GM18499 (cell line): ENCODE measurements around the gene NEGR1.

Experiments used
- ATAC-seq: cut with Tn5 transposase; IDR thresholded peaks from one replicate; pipeline ENCODE4 v1.9.1; 2021; ENCODE audit warnings: moderate number of reproducible peaks; ENCODE audit not compliant: insufficient read depth, unreplicated experiment

Gene NEGR1

DNA sequence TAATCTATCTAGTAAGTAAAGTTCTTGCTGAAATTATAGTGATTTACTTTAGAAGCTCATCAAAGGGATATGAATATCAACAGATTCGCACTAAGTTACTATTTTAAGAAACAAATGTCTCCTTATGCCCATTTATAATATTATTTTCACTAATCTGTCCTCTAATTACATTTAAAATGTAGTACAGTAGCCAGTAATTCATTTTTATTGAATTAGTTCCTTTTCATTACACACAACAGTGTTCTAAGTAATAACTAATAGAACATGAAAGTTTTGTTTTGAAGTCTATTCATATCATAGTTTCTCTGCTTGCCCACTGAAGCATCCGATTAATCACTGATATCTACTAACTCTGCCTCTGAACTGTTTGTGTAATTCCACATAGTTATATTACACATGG, 225.8 kb downstream of the NEGR1 start:
- no peak for ATAC-seq

DNA sequence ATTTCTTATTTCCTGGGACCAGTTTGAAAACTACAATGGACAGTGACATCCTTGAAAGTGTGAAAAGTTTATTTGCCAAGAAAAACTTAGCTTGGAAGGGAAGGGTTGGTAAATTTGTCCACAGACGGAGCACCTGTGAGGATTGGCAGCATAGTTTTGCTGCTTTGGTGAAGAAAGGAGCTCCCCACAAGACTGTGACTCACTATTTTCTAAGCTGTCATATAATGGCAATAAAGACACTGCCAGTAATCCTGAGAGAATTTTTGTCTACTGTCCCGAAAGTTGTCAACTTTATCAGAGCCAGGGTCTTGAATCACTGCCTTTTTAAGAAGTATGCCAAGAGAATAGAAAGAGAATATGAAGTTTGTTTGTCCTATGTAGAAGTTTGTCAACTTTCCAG, 230.8 kb downstream of the NEGR1 start:
- ATAC-seq, result no peak

GRCh38 chr1:72050551-72050950, 231.8 kb downstream of the NEGR1 start:
- ATAC-seq, result no peak

DNA sequence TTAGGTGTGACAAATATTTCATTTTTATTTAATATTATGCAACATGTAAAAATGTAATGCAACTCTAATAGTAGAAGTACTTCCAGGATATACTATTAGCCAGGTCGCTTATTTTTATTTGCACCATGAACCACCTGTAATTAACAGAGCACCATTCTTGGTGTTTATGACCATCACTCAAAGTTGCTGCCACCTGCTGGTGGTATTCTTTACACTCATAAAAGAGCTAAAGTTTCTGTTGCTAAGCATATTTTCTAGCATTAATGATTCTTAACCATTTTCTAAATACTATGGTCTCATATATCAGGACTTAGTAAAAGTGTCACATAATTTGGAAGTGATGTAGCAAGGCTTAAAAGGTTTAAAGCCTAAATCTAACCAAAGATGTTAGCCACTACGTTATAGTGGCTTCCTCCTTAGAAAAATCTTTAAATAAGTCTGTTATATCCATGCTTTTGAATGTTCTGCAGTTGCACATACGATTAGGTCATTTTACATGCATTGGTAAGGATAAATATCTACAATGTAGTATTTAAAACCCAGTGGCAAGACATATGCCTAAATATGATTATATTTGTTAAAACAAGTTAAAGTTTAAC, 244.5 kb downstream of the NEGR1 start:
- ATAC-seq, result no peak

GRCh38 chr1:72034827-72035226, 247.5 kb downstream of the NEGR1 start:
- no peak for ATAC-seq

DNA sequence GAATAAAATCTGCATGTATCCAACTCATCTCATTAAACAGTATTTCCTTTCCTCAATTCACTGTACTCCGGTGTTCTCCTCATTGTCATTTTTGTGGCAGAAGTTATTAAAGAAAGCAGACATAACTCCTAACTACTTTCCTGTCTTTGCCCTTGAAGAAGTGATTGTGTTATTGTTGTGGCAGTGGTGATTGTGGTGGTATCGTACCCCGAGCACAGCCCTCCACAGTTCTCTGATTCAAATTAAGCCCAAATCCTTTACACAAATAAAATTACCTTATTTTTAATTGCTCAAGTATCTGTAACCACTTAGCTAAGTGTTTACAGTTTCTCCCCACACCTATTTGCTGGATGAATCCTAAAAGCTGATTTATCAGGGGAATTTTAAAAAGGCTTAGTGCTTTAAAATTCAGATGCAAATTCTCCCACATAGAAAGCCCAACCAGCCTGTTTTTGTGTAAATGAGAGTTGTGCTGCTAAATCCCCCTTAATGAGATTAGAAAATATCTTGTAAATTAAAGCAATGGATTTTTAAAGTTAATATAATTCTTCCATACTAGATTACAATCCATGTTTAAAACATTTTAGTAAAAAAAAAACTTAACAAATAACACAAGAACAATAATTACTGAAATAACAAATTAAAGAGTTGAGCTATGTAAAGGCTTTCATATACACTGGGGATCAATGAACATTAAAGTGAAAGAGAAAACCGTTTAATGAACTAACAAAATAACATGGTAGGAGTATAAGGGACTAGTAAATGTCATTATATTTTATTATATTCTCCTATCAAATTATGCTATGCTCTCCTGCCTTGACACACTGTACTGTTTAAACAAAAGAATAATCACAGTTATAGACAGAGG, 259.0 kb downstream of the NEGR1 start:
- no peak for ATAC-seq

DNA sequence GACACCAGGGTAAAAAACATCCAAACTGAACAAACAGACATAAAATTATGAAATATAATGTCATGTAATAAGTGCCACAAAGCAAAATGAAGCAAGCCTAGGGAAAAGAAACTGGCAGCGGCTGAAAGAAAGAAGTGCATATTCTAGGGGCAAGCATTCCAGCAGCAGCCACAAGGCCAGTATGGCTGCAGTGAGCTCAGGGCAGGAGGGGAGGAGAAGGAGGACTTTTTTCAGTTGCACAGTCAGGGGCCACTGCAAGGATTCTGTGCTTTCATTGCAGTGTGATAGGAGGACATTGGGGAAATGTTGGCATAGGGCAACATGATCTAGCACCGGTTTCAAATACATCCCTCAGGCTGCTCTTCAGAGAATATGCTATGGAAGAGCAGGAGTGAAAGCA, 263.8 kb downstream of the NEGR1 start:
- ATAC-seq, result no peak

DNA sequence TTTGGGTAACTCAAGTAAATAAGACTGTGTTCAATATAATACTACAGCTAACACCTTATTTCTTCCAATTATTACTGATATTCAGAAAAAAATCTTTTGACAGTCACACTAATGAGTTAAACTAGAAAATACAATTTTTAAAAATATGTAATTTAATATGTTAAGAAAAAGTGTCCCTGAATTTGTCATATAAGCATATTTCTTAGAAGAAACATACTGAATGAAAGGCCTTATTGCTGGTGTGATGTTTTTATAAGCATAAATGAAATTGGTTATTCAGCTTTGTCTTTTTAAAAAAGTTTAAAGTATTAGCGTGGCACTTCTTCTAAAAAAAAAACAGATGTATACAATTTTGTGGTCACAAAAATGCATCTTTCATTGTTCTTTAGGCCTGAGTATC, 267.3 kb downstream of the NEGR1 start:
- ATAC-seq, result no peak

DNA sequence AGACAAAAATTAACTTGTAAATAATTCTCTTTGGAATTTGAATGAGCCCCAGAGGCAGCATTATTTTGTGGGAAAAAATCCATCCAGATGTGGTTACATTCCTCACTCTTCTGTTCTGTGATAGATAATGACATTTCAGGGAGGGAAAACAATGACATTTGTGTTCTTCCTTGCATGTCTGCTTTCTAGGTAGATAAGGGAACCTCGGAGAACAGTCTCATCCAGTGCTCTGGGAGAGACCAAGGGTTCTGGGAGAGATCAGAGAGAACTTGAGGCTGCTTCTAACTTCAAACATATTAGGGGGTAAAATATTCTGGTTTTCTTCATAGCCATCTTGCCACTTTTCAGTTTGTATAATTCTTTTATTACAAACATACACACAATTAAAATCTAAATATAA, 269.2 kb downstream of the NEGR1 start:
- ATAC-seq, result no peak

DNA sequence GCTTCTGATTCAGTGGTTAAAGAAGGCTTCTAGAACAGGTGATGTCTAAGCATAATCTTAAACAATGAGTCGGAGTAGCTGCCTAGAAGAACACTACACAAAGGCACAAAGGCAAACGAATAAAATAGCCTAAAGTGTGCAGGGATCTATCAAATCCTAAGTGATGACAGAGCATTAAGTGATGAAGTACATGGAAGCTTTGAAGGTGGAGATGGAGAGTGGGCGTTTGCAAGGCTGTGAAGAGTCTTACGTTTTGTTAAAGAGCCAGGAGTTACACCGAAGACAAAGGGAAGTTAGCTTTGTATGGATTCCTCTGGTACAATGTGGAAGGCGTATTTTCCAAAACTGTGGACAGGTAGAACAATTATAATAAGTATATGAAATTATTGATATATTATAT, 270.6 kb downstream of the NEGR1 start:
- no peak for ATAC-seq

DNA sequence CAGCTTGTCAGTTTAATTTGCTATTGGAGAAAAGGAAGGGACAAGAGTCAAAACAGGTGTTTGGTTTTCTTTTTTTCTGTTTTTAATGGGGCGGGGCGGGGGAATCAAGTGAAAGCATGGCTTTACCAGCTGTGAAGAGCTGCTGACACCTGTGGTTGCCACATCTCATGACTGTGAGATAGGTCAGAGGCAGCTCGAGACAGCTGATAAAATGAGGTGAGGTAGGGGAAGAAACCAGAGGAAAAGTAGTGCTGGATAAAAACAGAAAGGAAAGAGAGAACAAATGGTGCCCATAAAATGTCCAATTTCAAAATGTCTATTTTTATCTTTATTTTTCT, 272.3 kb downstream of the NEGR1 start:
- no peak for ATAC-seq

- no peak for ATAC-seq
Measured at GRCh38 chr1:72009173-72010093, 272.9 kb downstream of the NEGR1 start.

GRCh38 chr1:72007312-72007711, 275.0 kb downstream of the NEGR1 start:
- no peak for ATAC-seq

- no peak for ATAC-seq
Measured at GRCh38 chr1:72006092-72006491, 276.2 kb downstream of the NEGR1 start.

DNA sequence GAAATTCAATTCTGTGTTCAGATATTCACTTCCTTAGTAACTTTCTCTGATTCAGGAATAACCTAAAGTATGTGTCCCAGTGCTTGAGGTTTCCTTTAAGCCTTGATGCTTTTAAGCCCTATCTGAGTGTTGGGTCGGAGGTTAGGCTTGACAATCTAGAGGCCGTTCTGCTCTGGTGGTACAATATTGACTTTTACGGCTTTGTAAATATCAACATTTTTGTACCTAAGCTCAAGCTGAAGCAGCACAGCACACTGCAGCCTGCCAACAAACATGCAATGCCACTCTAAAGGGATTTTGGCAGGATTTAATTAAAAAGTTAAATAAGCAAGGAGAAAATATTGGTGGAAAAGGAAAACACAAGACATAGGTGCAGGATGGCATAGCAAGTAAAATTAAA, 279.2 kb downstream of the NEGR1 start:
- ATAC-seq, result no peak

GRCh38 chr1:72000809-72001208, 281.5 kb downstream of the NEGR1 start:
- no peak for ATAC-seq

GRCh38 chr1:71994646-71995045, 287.7 kb downstream of the NEGR1 start:
- no peak for ATAC-seq

- no peak for ATAC-seq
Measured at GRCh38 chr1:71987181-71987580, 295.2 kb downstream of the NEGR1 start.

DNA sequence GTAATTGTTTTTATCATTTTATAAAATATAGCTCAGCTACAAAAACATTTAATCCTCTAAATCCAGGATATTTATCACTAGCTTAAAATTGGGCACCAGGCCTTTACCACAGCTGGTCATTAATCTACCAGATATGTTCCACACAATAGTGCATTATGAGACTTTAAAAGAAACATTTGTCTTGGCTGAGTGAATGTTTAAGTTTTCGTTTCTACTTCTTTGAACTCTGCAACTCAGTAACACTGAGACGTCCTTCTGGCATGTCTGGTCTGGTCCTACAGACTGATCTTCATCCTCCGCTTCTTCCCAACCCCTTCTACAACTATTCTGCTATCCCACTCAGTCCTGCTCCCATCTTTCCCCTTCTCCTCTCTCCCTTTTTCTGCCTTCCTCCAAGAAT, 296.2 kb downstream of the NEGR1 start:
- no peak for ATAC-seq

- no peak for ATAC-seq
Measured at GRCh38 chr1:71980556-71980955, 301.8 kb downstream of the NEGR1 start.

GRCh38 chr1:71979882-71980281, 302.5 kb downstream of the NEGR1 start:
- no peak for ATAC-seq
